ENCODE data around the gene GRIK3. TPM values are rescaled to one million over a fixed set of nuclear protein-coding genes. Genes with fewer than 3 reads are reported as not detected.

The GRIK3 gene
- total and polyA plus RNA-seq, 2 of the 8 experiments (the other 6 are each of a cell fraction or from before 2014, with no cell fraction given) = 2.1 to 3.4 TPM

- H3K14ac ChIP-seq (ENCODE audit: insufficient read length) = no peak overlapping the region
- no peaks in the 10 kb centered on the region for H3K79me1 ChIP-seq (ENCODE audit: low read depth, low read length)
- H3K9me3 ChIP-seq (ENCODE audit: insufficient read depth in 2 of 2, low read depth in 1 of 2, low read length in 1 of 2) = no peaks in the 10 kb centered on the region
- no peak overlapping the region for H3K4me3 ChIP-seq (ENCODE audit: extremely low read depth in 1 of 4, insufficient read depth in 2 of 4, low read depth in 3 of 4, low read length in 4 of 4)
- H3K27ac ChIP-seq (ENCODE audit: low read depth, low read length) = no peak overlapping the region
- H3K79me2 ChIP-seq (ENCODE audit: control insufficient read depth in 1 of 2, insufficient read depth in 2 of 2, low read length in 2 of 2) = no peaks in the 10 kb centered on the region
- TF ChIP-seq CTCF (IDR thresholded peaks at IDR 0.05; ENCODE audit: control extremely low read depth in 1 of 3, insufficient read depth in 1 of 3, low read depth in 1 of 3, low read length in 3 of 3) (no peak), CREB1 (IDR thresholded peaks at IDR 0.05) (no peak), RNF2 (IDR thresholded peaks at IDR 0.05; ENCODE audit: borderline replicate concordance, low read depth, low read length, missing control alignments, poor library complexity, severe bottlenecking) (no peak), CBX5 (IDR thresholded peaks at IDR 0.05; ENCODE audit: low read depth, low read length) (no peak), EZH2 (IDR thresholded peaks at IDR 0.05; ENCODE audit: low read depth, low read length, severe bottlenecking) (no peak), ATF3 (IDR thresholded peaks at IDR 0.05; ENCODE audit: insufficient read depth, low read depth, low read length) (no peak), BCL11A (IDR thresholded peaks at IDR 0.05; ENCODE audit: low read depth in 2 of 2, low read length in 2 of 2) (no peak), SP2 (IDR thresholded peaks at IDR 0.05; ENCODE audit: low read length) (no peak), MAX (IDR thresholded peaks at IDR 0.05) (no peak), TBP (IDR thresholded peaks at IDR 0.05; ENCODE audit: low read depth, low read length) (no peak)
- no peak overlapping the region for H4K91ac ChIP-seq (replicated peaks; ENCODE audit: insufficient read length, low read length)
- H3K23me2 ChIP-seq (ENCODE audit: low read depth, low read length) = no peaks in the 10 kb centered on the region
- no peak overlapping the region for H2BK12ac ChIP-seq (ENCODE audit: low read depth, low read length)
- no peak overlapping the region for H3K18ac ChIP-seq (ENCODE audit: extremely low read depth, low read length)
- 92% methylated on average over 5 of the region's 5 CpGs; no CpG with 5 or more reads in 1 of the 2 experiments for WGBS, 2 experiments (ENCODE audit: extremely low coverage in 1 of 2, insufficient coverage in 1 of 2, insufficient read length in 1 of 2, insufficient replicate concordance in 2 of 2, low coverage in 1 of 2, low lambda C conversion rate in 2 of 2, missing lambda C conversion rate in 1 of 2)
- H3K23ac ChIP-seq (ENCODE audit: insufficient read length) = no peak overlapping the region
- no peaks in the 10 kb centered on the region for H4K20me1 ChIP-seq (replicated peaks in 1 of 2; ENCODE audit: control insufficient read depth in 1 of 2, insufficient read depth in 2 of 2, low read length in 2 of 2)
- no peak overlapping the region for H2BK15ac ChIP-seq (ENCODE audit: low read length)
- no peaks in the 10 kb centered on the region for H3K36me3 ChIP-seq (ENCODE audit: control insufficient read depth in 2 of 4, insufficient read depth in 4 of 4, low read length in 3 of 4)
- no peak overlapping the region for H4K8ac ChIP-seq (ENCODE audit: extremely low read depth, insufficient read depth, low read length)
- no peak overlapping the region; a peak in 2 of 7 replicates for H3K9ac ChIP-seq (replicated peaks in 1 of 4; ENCODE audit: extremely low read depth in 1 of 4, low read depth in 3 of 4, low read length in 3 of 4)
- no peak overlapping the region for H3K56ac ChIP-seq (replicated peaks; ENCODE audit: insufficient read length, low read depth, low read length)
- ChIA-PET POLR2A (ENCODE audit: partially characterized antibody) (interaction anchor here (0.7 kb wide), 1 partner anchor 17 kb away, joined by 3 read pairs; no protein-coding TSS in a partner anchor), CTCF (ENCODE audit: partially characterized antibody) (interaction anchor here (0.6 to 13.5 kb wide), 64 partner anchors 13 to 694 kb away, joined by 3 to 211 read pairs (median 5); no protein-coding TSS in a partner anchor)
- H3K4me1 ChIP-seq (replicated peaks in 1 of 4; ENCODE audit: control insufficient read depth in 3 of 4, insufficient read depth in 4 of 4, low read length in 3 of 4) = no peaks in the 10 kb centered on the region
- H2BK5ac ChIP-seq (ENCODE audit: low read depth, low read length) = no peak overlapping the region
- FAIRE-seq (no peak), DNase-seq (ENCODE audit: low read depth in 1 of 2, low spot score in 2 of 2) (no peak)
- no peak overlapping the region for H2BK120ac ChIP-seq (replicated peaks; ENCODE audit: low read depth, low read length)
- H4K5ac ChIP-seq (ENCODE audit: insufficient read length, low read depth, low read length) = no peak overlapping the region
- no peak overlapping the region for H2AK5ac ChIP-seq (ENCODE audit: low read depth, low read length)
- H3K27me3 ChIP-seq (replicated peaks in 1 of 4; ENCODE audit: control insufficient read depth in 3 of 4, extremely low read depth in 1 of 4, insufficient read depth in 3 of 4, low read length in 3 of 4) = no peaks in the 10 kb centered on the region
- no peak overlapping the region for H2AFZ ChIP-seq (ENCODE audit: low read length)
- H3K4ac ChIP-seq (replicated peaks; ENCODE audit: insufficient read length, low read depth, low read length) = no peak overlapping the region
- no peak overlapping the region for H2BK20ac ChIP-seq (ENCODE audit: low read length)
- no peak overlapping the region for H3K4me2 ChIP-seq (ENCODE audit: insufficient read depth in 1 of 2, low read depth in 2 of 2, low read length in 2 of 2)
Measured at GRCh38 chr1:36863500-36863899, 170.8 kb downstream of the GRIK3 start.
